GM13977 (cell line): ENCODE data around the gene COL5A3.
A peak's percentile ranks its signal among the peaks of the same experiment; 100 is the strongest.
"Not testable (repeated sequence)": the region's sequence is repeated elsewhere in the genome, so short reads cannot be mapped to it uniquely, and the experiment has no call there.

Experiments used
- DNase-seq: peaks from one replicate; pipeline ENCODE4 v3.0.0; 2012; ENCODE audit warnings: low spot score
- in situ Hi-C: fragments of 300-500 bp; cut with MboI; formaldehyde crosslinking; loops from one replicate; pipeline ENCODE4 v1.12.0; 2022; ENCODE audit warnings: low sequenced_read_pairs, low pct_unique_long_range_greater_than_20kb, mixed read lengths, inconsistent platforms; ENCODE audit not compliant: unreplicated experiment
- TF ChIP-seq, protein P1 (sequence below): IDR thresholded peaks from 2 replicates; pipeline ENCODE4 v1.5.1; 2012; ENCODE audit warnings: mild to moderate bottlenecking, control low read depth; ENCODE audit not compliant: insufficient read depth; ENCODE audit errors: extremely low read depth, missing control alignments

COL5A3 gene

DNA sequence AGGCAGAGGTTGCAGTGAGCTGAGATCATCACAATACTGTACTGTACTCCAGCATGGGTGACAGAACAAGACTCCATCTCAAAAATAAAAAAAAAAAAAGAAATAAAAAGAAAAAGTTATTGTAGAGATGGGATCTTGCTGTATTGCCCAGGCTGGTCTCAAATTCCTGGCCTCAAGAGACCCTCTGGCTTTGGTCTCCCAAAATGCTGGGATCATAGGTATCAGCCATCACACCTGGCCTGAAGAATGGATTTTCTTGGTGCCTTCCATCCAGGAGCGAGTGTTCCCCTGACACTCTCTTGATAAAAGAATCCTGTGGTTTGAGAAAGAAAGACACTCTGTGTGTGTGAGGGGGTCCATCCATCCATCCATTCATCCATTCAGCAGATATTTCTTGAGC lies 78.7 kb downstream of the COL5A3 start:
- TF ChIP-seq, protein P1, sequence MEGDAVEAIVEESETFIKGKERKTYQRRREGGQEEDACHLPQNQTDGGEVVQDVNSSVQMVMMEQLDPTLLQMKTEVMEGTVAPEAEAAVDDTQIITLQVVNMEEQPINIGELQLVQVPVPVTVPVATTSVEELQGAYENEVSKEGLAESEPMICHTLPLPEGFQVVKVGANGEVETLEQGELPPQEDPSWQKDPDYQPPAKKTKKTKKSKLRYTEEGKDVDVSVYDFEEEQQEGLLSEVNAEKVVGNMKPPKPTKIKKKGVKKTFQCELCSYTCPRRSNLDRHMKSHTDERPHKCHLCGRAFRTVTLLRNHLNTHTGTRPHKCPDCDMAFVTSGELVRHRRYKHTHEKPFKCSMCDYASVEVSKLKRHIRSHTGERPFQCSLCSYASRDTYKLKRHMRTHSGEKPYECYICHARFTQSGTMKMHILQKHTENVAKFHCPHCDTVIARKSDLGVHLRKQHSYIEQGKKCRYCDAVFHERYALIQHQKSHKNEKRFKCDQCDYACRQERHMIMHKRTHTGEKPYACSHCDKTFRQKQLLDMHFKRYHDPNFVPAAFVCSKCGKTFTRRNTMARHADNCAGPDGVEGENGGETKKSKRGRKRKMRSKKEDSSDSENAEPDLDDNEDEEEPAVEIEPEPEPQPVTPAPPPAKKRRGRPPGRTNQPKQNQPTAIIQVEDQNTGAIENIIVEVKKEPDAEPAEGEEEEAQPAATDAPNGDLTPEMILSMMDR: no peak
- DNase-seq: no peak
- in situ Hi-C loops: loop anchor here (10.0 to 25.0 kb wide), 2 partner anchors 93 to 331 kb away; partner anchors contain the start of genes ICAM1 and MRPL4

DNA sequence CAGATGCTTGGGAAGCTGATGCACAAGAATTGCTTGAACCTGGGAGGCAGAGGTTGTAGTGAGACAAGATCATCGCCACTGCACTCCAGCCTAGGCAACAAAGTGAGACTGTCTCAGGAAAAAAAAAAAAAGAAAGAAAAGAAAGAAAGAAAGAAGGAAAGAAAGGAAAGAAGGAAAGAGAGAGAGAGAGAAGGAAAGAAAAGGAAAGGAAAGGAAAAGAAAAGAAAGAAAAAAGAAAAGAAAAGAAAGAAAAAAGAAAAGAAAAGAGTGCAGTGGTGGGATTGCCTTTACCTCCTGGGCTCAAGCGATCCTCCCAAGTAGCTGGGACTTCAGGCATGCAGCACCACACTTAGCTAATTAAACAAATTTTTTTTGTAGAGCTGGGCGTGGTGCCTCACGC lies 86.9 kb downstream of the COL5A3 start:
- TF ChIP-seq, protein P1: no peak
- in situ Hi-C loops: no loop called here
- DNase-seq: no peak

DNA sequence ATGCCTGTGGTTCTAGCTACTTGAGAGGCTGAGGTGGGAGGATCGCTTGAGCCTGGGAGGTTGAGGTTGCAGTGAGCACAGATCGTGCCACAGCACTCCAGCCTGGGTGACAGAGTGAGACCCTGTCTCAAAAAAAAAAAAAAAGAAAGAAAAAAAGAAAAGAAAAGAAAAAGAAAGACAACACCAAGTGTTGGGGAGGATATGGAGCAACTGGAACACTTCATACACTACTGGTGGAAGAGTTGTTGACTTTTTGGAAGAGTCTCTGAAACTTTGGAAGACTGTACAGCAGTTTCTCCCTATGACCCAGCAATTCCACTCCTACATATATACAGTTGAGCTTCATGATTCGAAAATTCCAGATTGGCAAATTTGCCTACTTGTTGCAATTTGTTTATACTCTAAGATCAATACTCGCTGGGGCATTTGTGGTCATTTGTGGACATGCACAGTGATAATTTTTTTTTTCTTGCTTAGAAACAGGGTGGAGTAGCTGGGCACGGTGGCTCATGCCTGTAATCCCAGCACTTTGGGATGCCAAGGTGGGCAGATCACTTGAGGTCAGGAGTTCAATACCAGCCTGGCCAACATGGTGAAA lies 87.4 kb downstream of the COL5A3 start:
- DNase-seq, in situ Hi-C loops: not testable (repeated sequence)

DNA sequence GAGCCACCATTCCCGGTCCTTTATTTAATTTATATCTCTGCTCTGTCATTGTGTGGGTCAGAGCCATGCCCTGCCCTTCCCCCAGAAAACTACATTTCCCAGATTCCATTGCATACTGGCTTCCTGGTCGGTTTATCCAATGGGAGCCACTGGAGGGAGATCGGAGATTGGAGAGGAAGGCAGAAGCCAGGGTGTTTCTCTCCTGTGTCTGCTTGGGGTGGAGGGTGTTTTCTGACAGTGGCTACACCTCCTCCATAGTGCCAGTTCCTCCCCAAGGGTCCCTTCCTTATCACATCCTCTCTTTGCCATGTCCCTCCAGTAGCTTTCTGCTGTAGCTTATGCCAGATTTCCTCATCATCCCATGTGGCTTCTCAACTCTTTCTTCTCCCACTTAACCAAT lies 93.0 kb downstream of the COL5A3 start:
- TF ChIP-seq, protein P1: no peak
- in situ Hi-C loops: no loop called here
- DNase-seq: no peak

DNA sequence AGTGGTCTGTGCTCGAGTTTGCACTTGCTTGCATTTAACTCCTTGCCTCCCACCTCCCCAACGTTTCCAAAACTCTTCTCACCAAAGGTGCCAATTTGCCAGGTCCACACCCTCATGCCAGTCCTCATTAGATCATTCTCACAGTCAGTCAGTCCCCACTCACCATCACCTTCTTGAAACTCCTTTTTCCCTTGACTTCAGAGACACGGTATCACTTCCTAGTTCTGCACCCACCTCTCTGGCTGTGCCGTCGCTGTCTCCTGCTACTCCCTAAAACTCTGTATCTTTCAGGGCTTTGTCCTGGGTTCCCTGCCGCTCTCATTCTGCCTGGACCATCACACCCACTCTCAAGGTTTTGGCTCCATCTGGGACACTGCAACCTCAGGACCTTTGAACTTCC lies 93.6 kb downstream of the COL5A3 start:
- TF ChIP-seq, protein P1: no peak
- in situ Hi-C loops: no loop called here
- peak; percentile 23 for DNase-seq

DNA sequence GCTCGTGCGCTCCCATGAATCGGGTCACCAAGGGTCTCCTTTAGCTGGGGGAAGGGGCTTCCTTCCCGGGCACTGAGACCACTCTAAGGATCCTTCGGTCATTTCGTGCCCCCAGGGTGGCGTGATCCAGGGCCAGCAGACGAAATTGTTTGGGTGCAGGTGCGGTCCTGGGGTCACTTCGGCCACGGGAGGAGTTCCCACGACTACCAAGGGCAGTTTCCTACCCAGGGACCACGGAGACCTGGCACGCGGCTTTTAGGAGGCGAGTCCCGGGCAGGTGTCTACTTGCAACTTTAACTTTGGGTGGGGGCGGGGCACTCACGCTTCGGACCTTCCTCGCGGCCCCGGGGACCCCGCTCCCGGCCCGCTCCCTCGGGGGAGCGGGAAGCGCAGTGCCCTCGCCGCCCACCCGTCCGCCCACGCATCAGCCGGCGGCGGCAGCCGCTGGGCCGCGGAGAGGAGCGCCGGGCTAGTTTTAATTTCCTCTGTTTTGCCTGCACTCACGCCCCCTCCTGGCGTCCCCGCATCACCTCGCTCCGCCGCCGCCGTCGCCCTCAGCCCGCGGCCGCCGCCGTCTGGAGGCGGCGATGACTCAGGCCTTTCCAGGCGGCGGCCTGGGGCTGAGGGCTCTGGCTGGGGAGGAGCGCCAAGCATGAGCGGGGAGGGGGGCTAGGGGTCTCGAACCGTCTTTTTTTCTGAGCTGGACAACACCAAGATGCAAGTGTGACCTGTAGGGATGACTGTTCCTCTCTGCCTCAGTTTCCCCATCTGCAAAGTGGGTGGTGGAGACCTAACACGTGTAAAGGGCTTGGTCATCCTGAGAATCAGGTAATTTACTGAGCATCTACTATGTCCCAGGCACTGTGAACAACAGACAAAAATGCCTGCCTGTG lies 95.7 kb downstream of the COL5A3 start:
- in situ Hi-C loops: no loop called here
- TF ChIP-seq, protein P1: peak; percentile 84
- DNase-seq: peak; percentile 92

DNA sequence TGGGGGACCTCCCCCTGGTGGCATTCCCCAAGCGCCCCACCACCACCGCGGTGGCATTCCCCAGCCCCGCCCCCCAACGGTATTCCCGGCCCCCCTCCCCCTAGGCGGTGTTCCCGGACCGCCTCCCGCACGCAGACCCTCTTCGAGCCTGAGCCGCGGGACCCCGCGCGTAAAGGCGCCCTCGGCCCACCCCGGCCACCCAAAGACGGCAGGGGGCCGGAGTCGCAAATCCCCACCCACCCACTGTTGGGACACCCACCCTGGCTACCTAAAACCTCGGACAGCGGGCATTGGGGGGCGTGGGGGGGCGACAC lies 96.3 kb downstream of the COL5A3 start:
- DNase-seq: peak; percentile 56
- TF ChIP-seq, protein P1: no peak
- in situ Hi-C loops: no loop called here
